ENCODE results near the gene CTR9. TPM values are rescaled to one million over a fixed set of nuclear protein-coding genes. Genes with fewer than 3 reads are reported as not detected.

Gene CTR9
- total and polyA plus RNA-seq, 4 experiments from 2014 or later, result 39.7 to 68.6 (median 58.0) TPM

- POLR2A ChIA-PET (ENCODE audit: partially characterized antibody), result interaction anchor here (2.7 kb wide), 1 partner anchor 16 kb away, joined by 7 read pairs; the partner anchor contains the start of gene EIF4G2
- intact Hi-C loops (cut with micrococcal nuclease), result no loop called here
- no peak for DNase-seq
- no peaks in the 10 kb centered on the region for H3K4me1 ChIP-seq (ENCODE audit: insufficient read depth, low read length)
- Mint-ChIP-seq H3K4me3 (no peak overlapping the region), H3K36me3 (peaks cover 0 to 15% of the 10 kb centered on the region in 2 donors), H3K27me3 (peaks cover under 1 to 2% of the 10 kb centered on the region in 2 donors), H3K27ac (no peak overlapping the region), H3K9me3 (no peaks in the 10 kb centered on the region), H3K4me1 (peaks cover 4% of the 10 kb centered on the region in 4 donors)
- CTCF ChIA-PET (ENCODE audit: partially characterized antibody), result no interaction called here
- no peaks in the 10 kb centered on the region for H3K27me3 ChIP-seq (ENCODE audit: insufficient read depth, low read length)
- no peak overlapping the region for H3K4me3 ChIP-seq (ENCODE audit: low read length in 2 of 2)
- no peaks in the 10 kb centered on the region for H3K9me3 ChIP-seq (ENCODE audit: control insufficient read depth in 1 of 2, low read length in 2 of 2)
- H3K27ac ChIP-seq (ENCODE audit: low read depth, low read length), result no peak overlapping the region
- H3K36me3 ChIP-seq (ENCODE audit: insufficient read depth, low read length), result no peaks in the 10 kb centered on the region
These were observed 73.8 kb downstream of the CTR9 start for GRCh38 chr11:10824888-10825287.

GRCh38 chr11:10828402-10828801 is 77.4 kb downstream of the CTR9 start:
- ChIA-PET CTCF (ENCODE audit: partially characterized antibody) (no interaction called here), POLR2A (ENCODE audit: partially characterized antibody) (no interaction called here)
- H3K27me3 Mint-ChIP-seq, result peaks cover 2 to 4% of the 10 kb centered on the region in 2 donors
- Histone ChIP-seq H3K27ac (ENCODE audit: low read depth, low read length) (no peak overlapping the region), H3K27me3 (ENCODE audit: insufficient read depth, low read length) (no peaks in the 10 kb centered on the region), H3K9me3 (ENCODE audit: control insufficient read depth in 1 of 2, low read length in 2 of 2) (no peaks in the 10 kb centered on the region), H3K4me3 (ENCODE audit: low read length in 2 of 2) (no peak overlapping the region), H3K4me1 (ENCODE audit: insufficient read depth, low read length) (no peaks in the 10 kb centered on the region), H3K36me3 (ENCODE audit: insufficient read depth, low read length) (no peaks in the 10 kb centered on the region)
- no peak overlapping the region for H3K4me3 Mint-ChIP-seq
- no peak overlapping the region for H3K27ac Mint-ChIP-seq
- H3K9me3 Mint-ChIP-seq, result peaks cover 0 to 2% (median 0%) of the 10 kb centered on the region in 8 donors
- H3K36me3 Mint-ChIP-seq, result peaks cover 0 to 12% of the 10 kb centered on the region in 2 donors
- peaks cover 4% of the 10 kb centered on the region in 4 donors for H3K4me1 Mint-ChIP-seq
- intact Hi-C loops (cut with micrococcal nuclease), result no loop called here
- no peak for DNase-seq

- Mint-ChIP-seq H3K9me3 (peaks cover 0 to 2% (median 0%) of the 10 kb centered on the region in 8 donors), H3K36me3 (peaks cover 0 to 12% of the 10 kb centered on the region in 2 donors), H3K27ac (no peak overlapping the region), H3K27me3 (peaks cover 2 to 4% of the 10 kb centered on the region in 2 donors), H3K4me3 (no peak overlapping the region), H3K4me1 (peaks cover 4% of the 10 kb centered on the region in 4 donors)
- intact Hi-C loops (cut with micrococcal nuclease), result no loop called here
- no peak overlapping the region for H3K4me3 ChIP-seq (ENCODE audit: low read length in 2 of 2)
- H3K9me3 ChIP-seq (ENCODE audit: control insufficient read depth in 1 of 2, low read length in 2 of 2), result no peaks in the 10 kb centered on the region
- DNase-seq, result no peak
- no peaks in the 10 kb centered on the region for H3K36me3 ChIP-seq (ENCODE audit: insufficient read depth, low read length)
- no peaks in the 10 kb centered on the region for H3K27me3 ChIP-seq (ENCODE audit: insufficient read depth, low read length)
- H3K27ac ChIP-seq (ENCODE audit: low read depth, low read length), result no peak overlapping the region
- CTCF ChIA-PET (ENCODE audit: partially characterized antibody), result no interaction called here
- H3K4me1 ChIP-seq (ENCODE audit: insufficient read depth, low read length), result no peaks in the 10 kb centered on the region
- POLR2A ChIA-PET (ENCODE audit: partially characterized antibody), result no interaction called here
These were observed 78.1 kb downstream of the CTR9 start for GRCh38 chr11:10829139-10829538.

Other genes with a start within 250 kb of the CTR9 start
- 10 to 100 TPM; 15.6 to 16.3 TPM for gene RNF141, start 210.1 kb upstream of the CTR9 start, total RNA-seq
- gene RNF141, start 210.1 kb upstream of the CTR9 start, polyA plus RNA-seq, result 10 to 100 TPM; 18.6 to 24.8 TPM
- not detected for gene LYVE1, start 182.6 kb upstream of the CTR9 start, total RNA-seq
- not detected for gene LYVE1, start 182.6 kb upstream of the CTR9 start, polyA plus RNA-seq
- not detected for gene IRAG1, start 57.5 kb upstream of the CTR9 start, total RNA-seq
- not detected for gene IRAG1, start 57.5 kb upstream of the CTR9 start, polyA plus RNA-seq
- gene EIF4G2, start 57.7 kb downstream of the CTR9 start, total RNA-seq, result 100 to 1,000 TPM; 659 to 664 TPM
- gene EIF4G2, start 57.7 kb downstream of the CTR9 start, polyA plus RNA-seq, result 100 to 1,000 TPM; 521 to 531 TPM
- gene ZBED5, start 106.8 kb downstream of the CTR9 start, total RNA-seq, result 100 to 1,000 TPM; 126 to 129 TPM
- gene ZBED5, start 106.8 kb downstream of the CTR9 start, polyA plus RNA-seq, result 10 to 100 TPM; 16.7 to 17.6 TPM